Colon (tissue), 2 donors: ENCODE measurements around the gene TAS2R40.
"Not testable (repeated sequence)": the region's sequence is repeated elsewhere in the genome, so short reads cannot be mapped to it uniquely, and the experiment has no call there.

Experiments
- FAIRE-seq: peaks from 2 replicates; lab custom pipeline; 2012; peaks lifted over from hg19 to GRCh38; lab: Jason Lieb, UNC
- donor health status: control.
- donor health status: control.

TAS2R40 gene

DNA sequence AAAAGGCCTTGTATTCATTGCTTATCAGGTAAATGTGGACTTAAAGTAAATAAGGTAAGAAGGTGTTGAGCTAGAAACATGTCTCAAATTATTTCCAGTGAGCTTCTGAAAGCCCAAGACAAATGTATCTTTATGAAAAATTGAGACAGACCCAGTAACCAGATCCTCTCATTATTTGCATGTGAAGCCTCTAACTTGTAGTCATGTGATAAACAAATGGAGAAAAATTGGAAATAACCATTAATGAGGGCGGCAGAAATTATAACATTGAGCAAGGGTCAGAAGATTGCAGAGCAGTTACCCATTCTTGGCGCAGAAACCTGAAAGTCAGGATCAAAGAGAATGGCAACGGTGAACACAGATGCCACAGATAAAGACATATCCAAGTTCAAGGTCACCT is at the start of gene TAS2R40:
Gene TAS2R40 (plus strand): TSS at position 301 of the 400 bp plus-strand sequence. CDS start 42 bp downstream, at position 343.
- no peak for FAIRE-seq

GRCh38 chr7:143172354-143172753 is 49.5 kb upstream of the TAS2R40 start:
- FAIRE-seq = no peak

- no peak for FAIRE-seq
Measured at GRCh38 chr7:143176128-143176527, 45.7 kb upstream of the TAS2R40 start.

DNA sequence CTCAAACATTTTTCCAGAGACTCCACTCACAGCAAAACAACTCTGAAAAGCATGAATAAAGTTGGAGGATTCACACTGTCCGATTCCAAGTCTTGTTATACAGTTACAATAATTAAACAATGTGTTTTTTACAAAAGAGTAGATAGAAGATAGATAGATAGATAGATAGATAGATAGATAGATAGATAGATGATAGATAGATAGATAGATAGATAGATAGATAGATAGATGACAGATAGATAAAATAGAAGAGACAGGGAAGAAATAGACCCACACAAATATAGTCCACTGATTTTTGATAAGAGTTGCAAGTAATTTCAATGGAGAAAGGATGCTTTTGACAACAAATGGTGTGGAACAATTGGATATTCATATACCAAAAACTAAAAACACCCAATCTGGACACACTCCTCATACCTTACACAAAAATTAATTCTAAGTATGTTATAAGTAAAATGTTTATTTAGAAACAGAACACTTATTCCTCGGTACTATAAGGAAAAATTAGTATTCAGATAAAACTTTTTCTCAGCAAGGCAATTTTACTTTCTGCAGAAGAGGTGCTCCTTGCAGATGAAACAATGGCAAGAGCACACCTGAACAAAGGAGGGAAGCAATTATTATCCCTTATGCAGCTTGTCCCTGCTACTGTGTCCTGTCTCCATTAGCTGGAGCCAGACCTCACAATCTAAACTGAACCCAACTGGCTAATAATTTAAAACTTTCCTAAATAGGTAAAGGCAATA is 44.3 kb upstream of the TAS2R40 start:
- FAIRE-seq = no peak

DNA sequence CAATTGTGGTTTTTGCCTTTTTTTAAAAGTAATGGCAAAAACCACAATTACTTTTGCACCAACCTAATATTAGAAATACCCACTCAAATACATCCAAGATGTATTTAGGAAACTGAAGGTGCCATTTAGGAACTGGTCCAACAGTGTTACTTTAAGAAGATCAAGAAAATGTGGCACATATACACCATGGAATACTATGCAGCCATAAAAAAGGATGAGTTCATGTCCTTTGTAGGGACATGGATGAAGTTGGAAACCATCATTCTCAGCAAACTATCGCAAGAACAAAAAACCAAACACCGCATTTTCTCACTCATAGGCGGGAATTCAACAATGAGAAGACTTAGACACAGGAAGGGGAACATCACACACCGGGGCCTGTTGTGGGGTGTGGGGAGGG is 41.1 kb upstream of the TAS2R40 start:
- not testable (repeated sequence) for FAIRE-seq

DNA sequence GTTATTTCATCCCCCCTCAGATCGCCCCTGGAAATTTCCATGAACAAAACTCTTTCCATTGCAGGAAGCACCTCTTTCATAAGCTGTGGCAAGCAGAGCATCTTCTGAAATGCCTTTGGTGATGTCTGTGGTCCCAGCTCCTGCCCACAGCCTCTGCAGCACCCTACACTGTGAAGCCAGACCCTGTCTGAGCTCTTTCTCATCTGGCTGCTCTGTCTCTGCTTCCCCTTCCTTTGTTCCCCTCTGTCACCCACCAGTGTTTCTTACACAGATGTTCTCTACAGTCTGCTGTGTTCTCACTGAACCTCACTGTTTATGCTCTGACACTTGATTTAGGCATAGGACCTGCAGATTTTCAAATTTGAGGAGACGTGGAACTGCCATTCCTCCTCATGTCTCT is 40.5 kb upstream of the TAS2R40 start:
- FAIRE-seq = no peak

- FAIRE-seq = no peak
Measured at GRCh38 chr7:143183024-143183423, 38.8 kb upstream of the TAS2R40 start, which contains the start of gene TAS2R39. Gene TAS2R39 (plus strand): TSS chr7:143183419. CDS start chr7:143183419, 0 bp downstream.

DNA sequence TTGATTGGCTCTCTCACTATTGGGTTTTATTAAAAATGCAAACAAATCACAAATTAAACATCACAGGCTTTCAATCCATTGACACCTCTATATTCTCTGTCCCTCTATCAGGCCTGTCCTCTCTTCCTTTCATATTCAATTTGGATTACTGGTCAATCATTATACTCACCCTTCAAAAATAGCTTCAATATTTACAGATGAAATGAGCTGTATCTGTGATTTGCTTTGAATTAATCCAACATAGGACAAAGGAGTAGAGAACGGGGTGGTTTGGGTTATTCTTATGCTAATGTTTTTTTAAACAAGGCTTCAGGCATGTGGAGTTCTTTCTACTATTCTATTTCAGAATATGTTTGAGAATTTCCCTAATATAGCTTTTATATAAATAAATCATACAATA is 36.3 kb upstream of the TAS2R40 start:
- no peak for FAIRE-seq

- no peak for FAIRE-seq
Measured at GRCh38 chr7:143188994-143189393, 32.8 kb upstream of the TAS2R40 start.

DNA sequence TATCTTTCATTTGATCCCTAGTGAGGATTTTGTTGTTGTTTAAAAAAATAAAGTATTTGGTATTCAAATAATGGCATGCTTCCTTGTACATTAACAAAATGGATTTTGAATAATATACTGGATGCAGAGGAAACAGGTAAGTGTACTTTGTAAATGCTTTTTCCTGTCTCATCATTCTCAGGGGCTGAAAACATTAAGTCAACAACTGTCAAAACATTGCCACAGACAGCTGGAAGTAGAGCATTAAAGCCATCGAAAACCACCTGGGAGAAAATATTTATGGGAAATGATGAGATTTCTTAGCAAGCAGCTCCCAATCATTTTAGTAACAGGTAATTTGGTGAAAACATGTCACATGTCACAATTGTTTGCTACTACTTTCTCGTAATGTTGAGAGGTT is 28.0 kb upstream of the TAS2R40 start:
- no peak for FAIRE-seq

- FAIRE-seq = no peak
Measured at GRCh38 chr7:143199040-143199439, 22.8 kb upstream of the TAS2R40 start.

DNA sequence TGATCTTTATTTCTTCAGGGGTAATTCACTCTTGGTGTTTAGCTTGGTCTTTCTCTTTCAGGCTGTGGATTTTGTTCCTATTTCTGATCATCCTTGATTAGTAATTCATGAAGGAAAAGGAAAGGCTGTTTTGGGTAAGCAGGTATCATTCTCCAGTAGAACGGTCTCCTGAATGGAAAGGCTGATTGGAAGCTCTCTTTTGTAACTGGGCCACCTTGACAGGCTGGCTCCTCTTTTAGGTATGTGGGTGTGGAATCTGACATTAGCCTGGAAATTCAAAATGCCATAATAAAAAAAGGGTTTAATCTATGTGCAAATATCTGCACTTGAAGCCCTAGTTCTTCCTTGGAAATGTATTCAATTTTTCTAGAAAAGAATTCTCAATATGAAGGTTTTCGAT is 19.7 kb upstream of the TAS2R40 start:
- FAIRE-seq = no peak

DNA sequence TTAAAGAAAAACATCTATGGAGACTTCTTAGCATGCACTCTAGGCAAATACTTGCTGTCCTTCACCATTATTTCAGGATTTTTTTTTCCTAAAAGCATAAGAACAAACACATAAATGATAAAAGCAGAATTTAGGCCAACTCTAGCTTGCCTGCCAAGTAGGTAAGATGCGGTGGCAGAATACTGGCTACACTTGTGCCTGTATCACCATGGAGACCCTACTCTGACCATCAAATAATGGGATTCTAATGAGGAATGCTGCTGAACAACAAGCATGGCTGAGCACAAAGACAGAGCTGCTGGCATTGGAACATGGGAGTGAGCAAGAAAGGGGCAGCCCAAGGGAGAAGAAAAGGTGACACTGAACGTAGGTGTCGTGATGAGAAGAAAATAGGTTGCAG is 18.5 kb upstream of the TAS2R40 start:
- FAIRE-seq = no peak

- FAIRE-seq = no peak
Measured at GRCh38 chr7:143205560-143206293, 16.1 kb upstream of the TAS2R40 start.

- no peak for FAIRE-seq
Measured at GRCh38 chr7:143210541-143210940, 11.3 kb upstream of the TAS2R40 start.

- FAIRE-seq = not testable (repeated sequence)
Measured at GRCh38 chr7:143213478-143213877, 8.4 kb upstream of the TAS2R40 start.

GRCh38 chr7:143214789-143215679 is 6.8 kb upstream of the TAS2R40 start:
- FAIRE-seq = peak; percentile 47

- FAIRE-seq = no peak
Measured at GRCh38 chr7:143216151-143216550, 5.7 kb upstream of the TAS2R40 start.

DNA sequence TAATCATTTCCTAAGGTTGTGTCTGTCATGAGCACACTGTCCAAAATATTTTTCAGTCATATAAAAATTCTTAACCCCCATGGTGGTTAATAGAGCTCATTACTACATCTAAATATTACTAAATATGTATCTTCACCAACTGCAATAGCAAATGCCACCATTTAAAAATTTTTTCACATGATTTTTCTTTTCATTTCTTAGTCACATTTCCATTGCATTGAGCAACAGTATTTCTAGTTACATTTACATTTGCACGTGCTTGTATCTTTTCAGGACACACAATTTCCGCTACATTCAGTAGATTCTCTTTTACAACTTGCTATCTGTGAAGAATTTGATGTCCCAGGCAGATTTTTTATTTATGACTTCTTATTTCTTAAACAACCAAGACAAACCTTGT is 5.2 kb upstream of the TAS2R40 start:
- FAIRE-seq = no peak

GRCh38 chr7:143217806-143218205 is 4.0 kb upstream of the TAS2R40 start:
- FAIRE-seq = no peak

DNA sequence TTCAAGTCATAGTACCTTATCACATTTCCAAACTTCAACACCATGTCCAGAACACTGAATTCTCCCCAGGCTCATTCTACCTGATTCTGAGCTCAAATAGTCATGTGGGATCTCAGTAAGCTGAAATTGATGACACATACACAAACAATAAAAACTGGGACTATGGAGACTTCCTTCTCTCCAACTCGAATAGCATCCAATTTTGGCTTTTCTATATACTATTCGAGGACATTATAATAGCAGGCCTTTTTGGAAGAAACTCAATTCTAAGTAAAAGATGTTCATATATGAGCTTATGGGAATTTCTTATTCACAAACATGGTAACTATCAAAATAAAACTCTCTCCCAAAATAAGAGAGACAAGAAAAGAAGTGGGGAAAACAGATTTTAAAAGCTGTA is 551 bp upstream of the TAS2R40 start:
- no peak for FAIRE-seq

DNA sequence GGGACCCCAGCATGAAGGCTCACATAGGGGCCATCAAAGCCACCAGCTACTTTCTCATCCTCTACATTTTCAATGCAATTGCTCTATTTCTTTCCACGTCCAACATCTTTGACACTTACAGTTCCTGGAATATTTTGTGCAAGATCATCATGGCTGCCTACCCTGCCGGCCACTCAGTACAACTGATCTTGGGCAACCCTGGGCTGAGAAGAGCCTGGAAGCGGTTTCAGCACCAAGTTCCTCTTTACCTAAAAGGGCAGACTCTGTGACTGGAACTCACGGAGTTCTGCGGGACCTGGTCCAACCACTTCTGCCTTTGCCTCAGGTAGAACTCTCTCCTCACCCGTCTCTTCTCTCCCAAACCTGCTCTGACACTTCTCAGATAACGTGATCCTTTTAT is 945 bp downstream of the TAS2R40 start:
- no peak for FAIRE-seq

DNA sequence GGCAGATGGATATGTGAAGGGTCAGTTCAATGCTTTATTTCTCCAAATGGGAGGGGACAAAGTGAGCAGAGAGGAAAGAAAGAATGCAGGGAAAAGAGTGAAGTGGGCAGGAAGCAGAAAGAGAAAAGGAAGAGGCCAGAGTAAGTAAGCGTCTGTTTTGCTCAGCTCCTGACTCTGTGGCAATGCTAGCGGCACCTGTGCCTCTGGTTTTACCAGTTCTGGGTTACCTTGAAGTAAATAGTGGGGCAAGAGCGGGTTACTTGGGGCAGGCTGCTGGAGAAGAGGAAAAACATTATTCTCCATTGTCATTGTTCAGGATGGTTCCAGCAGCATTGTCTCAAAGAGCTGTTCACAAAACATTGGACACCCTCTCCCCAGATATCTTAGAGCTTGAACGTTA is 1.9 kb downstream of the TAS2R40 start:
- FAIRE-seq = no peak
